ENCODE results near the gene COL24A1. TPM values are rescaled to one million over a fixed set of nuclear protein-coding genes. Genes with fewer than 3 reads are reported as not detected.

COL24A1 gene
- total and polyA plus RNA-seq, 2 donors (not counting 1 experiment from before 2014, with no cell fraction given) = not detected

GRCh38 chr1:85707267-85707989 lies 449.1 kb downstream of the COL24A1 start:
- DNase-seq (peak; percentile 12), ATAC-seq (ENCODE audit: low read depth) (no peak)
- H3K4me3 ChIP-seq (ENCODE audit: control extremely low read depth in 1 of 5, extremely low read depth in 1 of 5, insufficient read depth in 1 of 5, low read depth in 2 of 5, low read length in 4 of 5) = peak overlapping the region; percentile 76 to 99 (median 91)
- peak overlapping the region; percentile 89 for H3K9ac ChIP-seq (ENCODE audit: low read length)
- peak overlapping the region; percentile 98 for H2AFZ ChIP-seq (ENCODE audit: insufficient read depth, low read depth, low read length, poor library complexity, severe bottlenecking)
- no peaks in the 10 kb centered on the region for H3K27me3 ChIP-seq (replicated peaks in 1 of 4; ENCODE audit: control extremely low read depth in 1 of 4, control insufficient read depth in 3 of 4, insufficient read depth in 4 of 4, low read length in 3 of 4)
- no peak overlapping the region for H3K4me3 Mint-ChIP-seq
- peak overlapping the region; percentile 73 for H3K27ac ChIP-seq (ENCODE audit: low read length in 2 of 2)
- intact Hi-C loops (cut with micrococcal nuclease) = loop anchor here (5.0 to 10.0 kb wide), 4 partner anchors 505 to 1015 kb away; partner anchors contain the start of genes SSX2IP and SYDE2
- peaks cover 17% of the 10 kb centered on the region for H3K4me1 Mint-ChIP-seq
- no peaks in the 10 kb centered on the region for H4K20me1 ChIP-seq (ENCODE audit: control insufficient read depth, insufficient read depth, low read length, poor library complexity, severe bottlenecking)
- 3% methylated on average over 12 of the region's 13 CpGs for WGBS (ENCODE audit: insufficient coverage)
- TF ChIP-seq CTCF (IDR thresholded peaks at IDR 0.05) (no peak), EZH2 (IDR thresholded peaks at IDR 0.05; ENCODE audit: borderline replicate concordance, insufficient read depth, low read depth, low read length, poor library complexity, severe bottlenecking) (no peak)
- peaks cover 16 to 22% of the 10 kb centered on the region in 2 donors for H3K4me1 ChIP-seq (ENCODE audit: control insufficient read depth in 2 of 2, insufficient read depth in 2 of 2, low read length in 2 of 2)
- POLR2A ChIA-PET = no interaction called here
- H3K9me3 ChIP-seq (ENCODE audit: control extremely low read depth in 1 of 3, control insufficient read depth in 2 of 3, insufficient read depth in 1 of 3, low read length in 2 of 3) = no peaks in the 10 kb centered on the region
- CTCF ChIA-PET = interaction anchor here (1.0 kb wide), 2 partner anchors 8 to 459 kb away, joined by 3 to 4 read pairs; no protein-coding TSS in a partner anchor
- H3K79me2 ChIP-seq (ENCODE audit: control insufficient read depth, insufficient read depth, low read length) = peaks cover 46% of the 10 kb centered on the region
- no peaks in the 10 kb centered on the region for H3K9me3 Mint-ChIP-seq (ENCODE audit: insufficient read depth)
- no peak overlapping the region for H3K27ac Mint-ChIP-seq
- H3K4me2 ChIP-seq (replicated peaks; ENCODE audit: low read depth, low read length, poor library complexity, severe bottlenecking) = peak overlapping the region; percentile 81
- no peaks in the 10 kb centered on the region for H3K27me3 Mint-ChIP-seq
- H3K36me3 ChIP-seq (replicated peaks in 1 of 2; ENCODE audit: control extremely low read depth in 1 of 2, control insufficient read depth in 1 of 2, extremely low read depth in 1 of 2, insufficient read depth in 2 of 2, low read length in 1 of 2) = peaks cover 4 to 17% of the 10 kb centered on the region in 2 experiments

GRCh38 chr1:85705940-85706339 lies 450.6 kb downstream of the COL24A1 start:
- POLR2A ChIA-PET = no interaction called here
- WGBS (ENCODE audit: insufficient coverage) = no CpG with 5 or more reads among the region's 3 CpGs

More at GRCh38 chr1:85705940-85706339, 450.6 kb downstream of the COL24A1 start:
- no peaks in the 10 kb centered on the region for H3K27me3 ChIP-seq (replicated peaks in 1 of 4; ENCODE audit: control extremely low read depth in 1 of 4, control insufficient read depth in 3 of 4, insufficient read depth in 4 of 4, low read length in 3 of 4)
- Mint-ChIP-seq H3K4me3 (peak overlapping the region; percentile 31), H3K27ac (no peak overlapping the region), H3K4me1 (peaks cover 17% of the 10 kb centered on the region), H3K9me3 (ENCODE audit: insufficient read depth) (no peaks in the 10 kb centered on the region), H3K27me3 (no peaks in the 10 kb centered on the region)
- ATAC-seq (ENCODE audit: low read depth) = no peak
- no peak overlapping the region for H3K4me3 ChIP-seq (ENCODE audit: control extremely low read depth in 1 of 5, extremely low read depth in 1 of 5, insufficient read depth in 1 of 5, low read depth in 2 of 5, low read length in 4 of 5)
- DNase-seq = peak; percentile 13
- peaks cover 49% of the 10 kb centered on the region for H3K79me2 ChIP-seq (ENCODE audit: control insufficient read depth, insufficient read depth, low read length)
- peaks cover 4 to 32% of the 10 kb centered on the region in 2 experiments for H3K36me3 ChIP-seq (replicated peaks in 1 of 2; ENCODE audit: control extremely low read depth in 1 of 2, control insufficient read depth in 1 of 2, extremely low read depth in 1 of 2, insufficient read depth in 2 of 2, low read length in 1 of 2)
- peak overlapping the region; percentile 81 for H3K4me2 ChIP-seq (replicated peaks; ENCODE audit: low read depth, low read length, poor library complexity, severe bottlenecking)
- H3K27ac ChIP-seq (ENCODE audit: low read length in 2 of 2) = no peak overlapping the region
- intact Hi-C loops (cut with micrococcal nuclease) = loop anchor here (5.0 to 10.0 kb wide), 4 partner anchors 504 to 1014 kb away; partner anchors contain the start of genes SSX2IP and SYDE2
- CTCF ChIA-PET = no interaction called here
- peaks cover 16 to 22% of the 10 kb centered on the region in 2 donors for H3K4me1 ChIP-seq (ENCODE audit: control insufficient read depth in 2 of 2, insufficient read depth in 2 of 2, low read length in 2 of 2)
- no peaks in the 10 kb centered on the region for H4K20me1 ChIP-seq (ENCODE audit: control insufficient read depth, insufficient read depth, low read length, poor library complexity, severe bottlenecking)
- H3K9me3 ChIP-seq (ENCODE audit: control extremely low read depth in 1 of 3, control insufficient read depth in 2 of 3, insufficient read depth in 1 of 3, low read length in 2 of 3) = no peaks in the 10 kb centered on the region
- no peak for TF ChIP-seq CTCF (IDR thresholded peaks at IDR 0.05)
- no peak for TF ChIP-seq EZH2 (IDR thresholded peaks at IDR 0.05; ENCODE audit: borderline replicate concordance, insufficient read depth, low read depth, low read length, poor library complexity, severe bottlenecking)
- H2AFZ ChIP-seq (ENCODE audit: insufficient read depth, low read depth, low read length, poor library complexity, severe bottlenecking) = no peak overlapping the region
- no peak overlapping the region for H3K9ac ChIP-seq (ENCODE audit: low read length)
